SK-N-MC (cell line): ENCODE data around the gene KRTAP5-1.

Experiments used
- EZH2 ChIP-seq: fragments of 200-600 bp; sonication (generic); IDR thresholded peaks from one replicate; pipeline ENCODE4 v1.6.1; 2017; ENCODE audit warnings: antibody characterized with exemption
- FOXP2 ChIP-seq: optimal IDR thresholded peaks from 2 replicates; pipeline ENCODE3; 2011; ENCODE audit warnings: mild to moderate bottlenecking, moderate library complexity; ENCODE audit not compliant: insufficient read depth; ENCODE audit errors: extremely low read length, control extremely low read depth
- POLR2AphosphoS5 ChIP-seq: IDR thresholded peaks from 2 replicates; pipeline ENCODE4 v1.6.1; 2012; ENCODE audit warnings: mild to moderate bottlenecking, low read depth, low read length, borderline replicate concordance

DNA sequence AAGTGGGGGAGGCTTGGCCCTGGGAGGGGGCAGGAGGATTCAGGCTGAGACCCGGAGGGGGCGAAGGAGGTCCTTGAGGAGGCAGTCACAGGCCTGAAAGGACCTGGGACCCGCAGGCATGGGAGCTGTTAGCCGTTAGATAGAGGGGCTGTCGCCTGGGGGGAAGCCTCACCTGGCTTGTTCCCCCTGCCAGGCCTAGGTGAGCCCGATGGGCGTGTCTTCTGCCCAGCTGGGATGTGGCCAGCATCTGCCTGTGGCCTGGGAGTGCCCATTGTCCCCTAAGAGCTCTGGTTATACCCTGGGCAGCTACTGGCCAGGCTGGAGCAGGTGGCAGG lies 11.2 kb downstream of the KRTAP5-1 start:
- TF ChIP-seq POLR2AphosphoS5 (no peak), EZH2 (no peak), FOXP2 (no peak)
